ENCODE data around the gene AMMECR1L.
"Not testable (repeated sequence)": the region's sequence is repeated elsewhere in the genome, so short reads cannot be mapped to it uniquely, and the experiment has no call there.

AMMECR1L gene

DNA sequence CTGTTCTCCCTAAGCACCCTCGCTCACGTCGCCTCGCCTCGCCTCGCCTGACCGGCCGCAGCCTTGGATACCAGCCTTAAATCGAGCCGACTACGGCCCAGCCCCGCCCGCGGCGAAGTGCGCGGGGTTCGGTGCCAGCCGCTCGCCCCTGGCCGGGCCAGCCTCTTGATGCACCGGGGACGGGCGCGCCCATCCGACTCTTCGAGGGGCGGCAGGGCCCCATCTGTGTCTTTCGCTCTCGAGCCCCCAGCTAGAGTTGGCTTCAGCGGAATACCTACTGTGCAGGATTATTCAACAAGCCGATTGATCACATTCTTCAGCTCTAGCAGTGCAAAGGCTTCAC, 808 bp upstream of the AMMECR1L start:
- not testable (repeated sequence) for DNase-seq

GRCh38 chr2:127884861-127885740, 655 bp downstream of the AMMECR1L start:
- not testable (repeated sequence) for DNase-seq

DNA sequence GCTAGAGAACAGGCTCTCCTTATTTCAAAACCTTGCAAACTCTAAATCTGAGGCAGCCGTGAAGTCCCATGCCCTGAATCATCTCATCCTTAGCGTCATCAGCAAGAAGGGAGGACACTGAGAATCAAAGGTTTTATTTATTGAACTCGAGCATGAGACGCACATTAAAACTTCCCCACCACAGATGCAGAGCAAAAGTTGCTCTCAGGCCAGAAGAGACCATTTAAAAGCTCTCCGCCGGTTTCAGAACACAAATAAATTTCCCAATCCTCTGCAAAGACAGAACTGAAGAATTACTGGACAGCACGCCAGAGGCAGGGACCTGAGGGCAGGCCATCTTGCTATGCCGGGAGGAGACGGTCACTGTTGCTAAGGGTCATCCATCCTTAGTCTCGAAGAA, 1.3 kb downstream of the AMMECR1L start:
- no peak for DNase-seq

- DNase-seq, result no peak
These were observed 5.9 kb downstream of the AMMECR1L start for GRCh38 chr2:127879899-127880298.

DNA sequence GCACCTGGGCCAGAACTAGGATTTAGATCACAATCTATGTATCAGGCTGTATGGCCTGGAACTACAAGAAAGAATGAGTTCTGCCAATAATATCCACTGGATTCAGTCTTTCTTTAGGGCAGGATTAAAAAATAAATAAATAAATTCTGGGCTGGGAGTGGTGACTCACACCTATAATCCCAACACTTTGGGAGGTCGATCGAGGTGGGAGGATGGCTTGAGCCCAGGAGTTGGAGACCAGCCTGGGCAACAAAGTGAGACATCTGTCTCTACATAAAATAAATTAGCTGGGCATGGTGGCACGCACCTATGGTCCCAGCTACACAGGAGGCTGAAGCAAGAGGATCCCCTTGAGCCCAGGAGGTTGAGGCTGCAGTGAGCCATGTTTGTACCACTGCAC, 8.1 kb downstream of the AMMECR1L start:
- no peak for DNase-seq

- no peak for DNase-seq
These were observed 8.6 kb downstream of the AMMECR1L start for GRCh38 chr2:127877136-127877535.

GRCh38 chr2:127874378-127875269, 11.1 kb downstream of the AMMECR1L start:
- no peak for DNase-seq

DNA sequence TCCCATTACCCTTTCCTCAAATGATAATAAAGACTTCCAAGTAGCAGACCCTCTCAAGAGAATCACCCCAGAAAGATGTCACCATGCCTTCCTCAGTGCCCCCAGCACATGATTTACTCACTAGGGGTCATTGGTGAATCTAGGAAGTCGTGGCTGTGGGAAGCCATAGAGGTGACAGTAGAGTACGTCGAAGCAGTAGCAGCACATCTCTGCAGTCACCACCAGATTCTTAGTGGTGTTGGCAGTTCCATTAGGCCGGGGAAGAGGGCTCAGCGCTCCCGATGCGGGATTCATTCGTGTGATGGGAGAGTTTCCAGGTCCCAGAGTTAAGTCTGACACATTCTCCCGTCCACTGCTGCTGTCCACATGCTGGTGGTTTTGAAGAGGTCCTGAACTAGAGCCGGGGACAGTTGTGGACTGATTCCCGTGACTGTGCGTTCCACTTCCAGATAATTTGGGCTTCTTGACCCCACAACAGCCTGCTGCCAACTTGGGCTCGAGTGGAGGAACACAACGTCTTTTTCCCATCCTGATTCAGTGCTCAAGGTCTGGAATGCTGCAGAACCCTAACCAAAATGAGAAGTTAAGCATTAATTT, 12.0 kb downstream of the AMMECR1L start:
- DNase-seq, result no peak

DNA sequence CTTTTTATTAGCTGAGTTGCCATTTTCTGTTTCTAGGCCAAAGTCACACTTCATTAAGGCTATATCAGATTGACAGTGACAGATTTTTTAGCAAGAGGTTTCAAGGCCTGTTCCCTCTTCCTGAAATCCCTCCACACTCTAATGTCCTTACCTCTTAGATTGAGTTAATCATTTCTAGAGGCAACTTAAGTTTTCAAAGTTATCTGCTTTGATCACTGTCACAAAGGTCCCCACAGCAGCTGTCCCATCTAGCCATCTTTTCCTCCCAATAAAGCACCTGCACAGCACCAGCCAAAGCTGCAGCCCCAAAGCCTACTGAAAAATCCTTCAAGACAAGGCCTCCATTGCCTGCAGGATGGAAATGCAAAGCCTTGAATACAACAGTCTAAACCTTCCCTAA, 13.4 kb downstream of the AMMECR1L start:
- DNase-seq, result no peak

GRCh38 chr2:127865926-127866325, 19.8 kb downstream of the AMMECR1L start:
- DNase-seq, result no peak

GRCh38 chr2:127864877-127865276, 20.9 kb downstream of the AMMECR1L start:
- no peak for DNase-seq

DNA sequence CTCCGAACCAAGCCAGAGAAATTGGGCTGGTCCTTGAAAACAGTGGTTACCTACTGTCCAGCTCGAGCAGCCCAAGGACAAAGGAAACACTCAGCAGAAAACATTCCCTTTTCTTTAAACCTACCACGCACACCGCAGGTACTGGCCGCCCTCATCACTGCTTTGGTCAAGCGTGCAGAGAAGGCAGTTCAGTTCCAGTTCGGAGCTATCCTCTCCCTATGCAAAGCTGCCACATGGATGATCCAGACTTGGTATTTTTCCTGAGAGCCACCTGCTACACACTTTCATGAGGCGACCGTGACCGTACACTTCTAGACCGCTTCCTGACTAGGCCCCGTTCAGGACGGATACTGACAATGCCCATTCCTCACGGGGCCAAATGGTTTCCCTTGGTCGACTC, 23.5 kb downstream of the AMMECR1L start:
- DNase-seq, result no peak

- DNase-seq, result no peak
These were observed 25.6 kb downstream of the AMMECR1L start for GRCh38 chr2:127860130-127860529.

DNA sequence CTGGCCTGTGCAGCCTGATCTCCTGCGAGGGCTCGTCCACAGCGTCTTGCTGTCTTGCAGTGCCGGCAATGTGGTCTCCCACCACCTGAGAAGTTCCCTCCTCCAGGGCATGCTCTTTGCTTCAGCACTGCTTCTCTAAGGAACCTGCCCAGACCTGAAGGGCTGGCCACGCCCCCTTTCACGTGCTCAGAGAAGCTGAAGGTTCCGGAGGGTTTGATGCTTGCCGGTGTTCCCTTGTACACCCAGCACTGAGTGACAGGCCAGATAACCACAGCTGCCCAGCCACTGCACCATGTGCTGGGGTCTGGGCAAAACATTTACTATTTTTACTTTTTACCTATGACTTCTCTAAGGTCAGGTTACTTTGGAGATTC, 26.1 kb downstream of the AMMECR1L start:
- peak; percentile 14 for DNase-seq

- DNase-seq, result peak; percentile 37
These were observed 28.4 kb downstream of the AMMECR1L start for GRCh38 chr2:127857265-127857808.

DNA sequence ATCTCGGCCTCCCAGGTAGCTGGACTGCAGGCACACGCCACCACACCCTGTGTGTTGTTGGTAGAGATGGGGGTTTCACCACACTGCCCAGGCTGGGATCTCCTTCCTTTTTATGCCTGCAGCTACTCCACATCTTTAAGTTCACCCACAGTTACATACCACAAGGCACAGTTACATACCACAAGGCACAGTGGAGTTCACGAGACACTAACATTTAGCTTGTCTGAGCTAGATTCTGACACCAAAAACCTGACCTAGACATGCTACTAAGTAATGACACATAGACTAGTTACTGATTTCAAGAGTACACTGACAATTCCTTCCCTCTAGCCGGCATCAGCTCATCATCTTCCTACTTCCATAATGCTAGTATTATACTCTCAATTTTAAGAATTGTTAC, 32.1 kb downstream of the AMMECR1L start:
- no peak for DNase-seq

- DNase-seq, result no peak
These were observed 33.4 kb downstream of the AMMECR1L start for GRCh38 chr2:127852388-127852787.

- DNase-seq, result no peak
These were observed 37.8 kb downstream of the AMMECR1L start for GRCh38 chr2:127847931-127848330.

DNA sequence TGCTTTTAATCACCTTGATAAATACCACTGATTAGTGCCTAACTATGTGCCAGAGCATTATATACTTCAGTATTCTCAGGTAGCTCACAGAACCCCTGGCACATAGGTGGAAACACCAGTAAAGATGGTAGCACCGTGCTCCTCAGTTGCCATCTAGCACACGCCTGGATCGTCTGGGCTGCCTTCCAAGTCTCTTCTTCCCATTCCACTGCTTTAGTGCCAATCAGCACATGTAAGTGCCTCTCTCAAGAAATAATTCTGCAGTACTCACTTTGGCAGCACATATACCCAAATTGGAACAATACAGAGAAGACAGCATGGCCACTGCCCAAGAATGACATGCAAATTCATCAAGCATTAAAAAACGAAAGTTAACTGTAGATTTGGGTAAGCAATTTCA, 40.8 kb downstream of the AMMECR1L start:
- DNase-seq, result no peak

DNA sequence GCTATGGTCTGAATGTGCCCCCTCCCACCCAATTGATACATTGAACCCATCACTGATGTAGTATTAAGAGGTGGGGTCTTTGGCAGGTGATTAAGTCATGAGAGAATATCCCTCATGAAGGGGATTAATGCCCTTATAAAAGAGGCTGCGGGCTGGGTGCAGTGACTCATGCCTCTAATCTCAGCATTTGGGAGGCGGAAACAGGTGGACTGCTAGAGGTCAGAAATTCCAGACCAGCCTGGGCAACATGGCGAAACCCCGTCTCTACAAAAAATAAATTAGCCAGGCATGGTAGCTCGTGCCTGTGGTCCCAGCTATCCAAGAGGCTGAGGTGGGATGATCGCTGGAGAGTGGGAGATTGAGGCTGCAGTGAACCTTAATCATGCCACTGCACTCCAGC, 42.1 kb downstream of the AMMECR1L start:
- no peak for DNase-seq

DNA sequence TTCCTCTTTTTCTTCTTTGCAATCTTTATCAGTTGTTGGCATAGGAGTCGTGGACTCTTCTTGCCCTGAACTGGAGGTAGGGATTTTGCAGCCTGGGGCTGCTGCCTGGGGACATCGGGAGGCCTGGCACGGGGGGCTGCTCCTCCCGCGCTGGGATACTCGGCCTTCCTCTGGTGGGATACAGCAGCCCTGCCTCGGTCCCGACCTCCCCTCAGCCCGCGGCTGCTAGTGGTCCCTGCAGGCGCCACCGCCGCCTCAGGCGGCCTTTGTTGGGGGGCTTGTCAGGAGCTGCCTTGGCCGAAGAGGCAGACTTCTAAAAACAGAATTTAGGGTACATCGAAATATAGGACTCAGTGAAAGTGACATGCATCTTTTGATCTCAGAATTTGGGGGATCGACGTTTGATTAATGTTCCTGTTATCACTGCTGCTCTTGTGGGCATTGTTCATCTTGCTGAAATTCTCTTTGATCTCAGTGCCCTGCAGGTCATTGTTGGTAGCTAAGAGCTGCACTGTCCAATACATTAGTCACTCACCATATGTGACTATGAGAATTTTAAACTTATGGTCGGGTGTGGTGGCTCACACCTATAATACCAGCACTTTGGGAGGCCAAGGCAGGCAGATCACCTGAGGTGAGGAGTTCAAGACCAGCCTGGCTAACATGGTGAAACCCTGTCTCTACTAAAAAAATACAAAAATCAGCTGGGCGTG, 44.1 kb downstream of the AMMECR1L start:
- DNase-seq, result no peak

DNA sequence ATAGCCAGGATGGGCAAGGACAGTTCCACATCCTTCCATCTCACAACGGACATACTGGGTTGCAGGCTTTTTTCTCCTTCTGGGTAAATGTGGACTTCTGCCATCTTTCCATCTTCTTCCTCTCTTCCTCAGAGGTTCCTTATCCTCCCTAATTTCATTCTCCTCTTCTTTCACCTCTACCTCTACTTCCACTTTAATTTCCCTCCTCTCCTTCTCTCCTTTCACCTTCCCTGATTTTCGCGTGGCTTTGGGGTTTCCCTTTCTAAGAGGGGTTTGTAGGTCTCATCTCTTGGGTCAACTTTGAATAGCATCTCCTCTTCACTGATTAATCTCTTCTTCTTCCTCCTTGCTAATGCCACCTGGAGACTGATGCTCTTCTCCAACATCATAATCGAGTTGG, 44.9 kb downstream of the AMMECR1L start:
- no peak for DNase-seq

DNA sequence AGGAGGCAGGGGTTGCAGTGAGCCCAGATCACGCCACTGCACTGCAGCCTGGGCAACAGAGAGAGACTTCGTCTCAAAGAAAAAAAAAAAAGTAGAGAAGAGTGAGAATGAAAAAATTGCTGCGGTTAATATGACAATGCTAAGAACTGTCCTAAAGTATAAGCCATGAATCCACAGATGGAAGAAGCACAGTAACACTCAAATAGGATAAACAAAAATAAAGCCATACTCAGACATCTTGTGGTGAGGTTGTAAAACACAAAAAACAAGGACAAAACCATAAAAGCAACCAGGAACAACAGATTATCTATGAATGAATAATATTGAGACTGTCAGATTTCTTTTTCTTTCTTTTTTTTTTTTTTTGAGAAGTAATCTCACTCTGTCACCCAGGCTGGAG, 50.8 kb downstream of the AMMECR1L start:
- DNase-seq, result no peak

All from NCI-H345 (cell line).